GM15510 (cell line): ENCODE results near the gene BRD7.

Experiments
- POLR2A ChIP-seq: IDR thresholded peaks from 3 replicates; pipeline ENCODE4 v1.6.1; 2011; ENCODE audit warnings: borderline replicate concordance; ENCODE audit not compliant: insufficient read length; ENCODE audit errors: extremely low read depth

The BRD7 gene

DNA sequence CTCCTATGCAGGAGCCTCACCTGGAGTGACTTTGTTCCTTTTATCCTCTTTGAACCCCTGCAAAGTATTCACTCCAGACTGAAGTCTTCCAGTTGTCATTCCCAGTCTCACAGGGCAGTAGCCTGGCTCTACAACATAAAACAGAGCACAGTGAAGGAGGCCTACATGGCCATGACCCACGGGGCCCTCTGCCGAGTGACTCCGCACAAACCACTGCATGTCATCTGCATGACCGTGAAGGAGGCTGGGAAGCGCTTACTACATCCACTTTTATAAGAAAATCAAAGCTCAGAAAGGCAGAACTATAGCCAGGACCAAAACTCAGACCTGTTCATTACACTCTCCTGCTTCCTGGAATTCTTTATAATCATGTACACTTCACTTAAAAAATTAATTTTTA lies 42.5 kb downstream of the BRD7 start:
- no peak for TF ChIP-seq POLR2A

DNA sequence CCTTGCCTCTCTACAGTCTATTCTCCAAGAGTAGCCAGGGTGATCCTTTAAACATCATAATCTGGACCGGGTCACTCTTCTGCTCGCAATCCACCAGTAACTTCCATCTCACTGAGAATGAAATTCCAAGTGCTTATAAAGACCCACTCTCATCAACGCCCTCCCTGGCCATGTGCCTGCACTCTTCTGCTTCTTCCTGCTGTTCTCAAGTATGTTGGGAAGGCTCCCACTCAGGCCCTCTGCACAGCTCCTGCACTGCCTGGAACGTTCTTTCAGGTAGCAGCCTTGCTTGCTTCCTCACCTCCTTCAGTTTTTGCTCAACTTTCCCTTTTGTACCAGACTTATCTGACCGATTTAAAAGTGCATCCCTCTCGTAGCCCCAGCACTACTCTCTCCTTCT lies 44.4 kb downstream of the BRD7 start:
- TF ChIP-seq POLR2A: no peak

DNA sequence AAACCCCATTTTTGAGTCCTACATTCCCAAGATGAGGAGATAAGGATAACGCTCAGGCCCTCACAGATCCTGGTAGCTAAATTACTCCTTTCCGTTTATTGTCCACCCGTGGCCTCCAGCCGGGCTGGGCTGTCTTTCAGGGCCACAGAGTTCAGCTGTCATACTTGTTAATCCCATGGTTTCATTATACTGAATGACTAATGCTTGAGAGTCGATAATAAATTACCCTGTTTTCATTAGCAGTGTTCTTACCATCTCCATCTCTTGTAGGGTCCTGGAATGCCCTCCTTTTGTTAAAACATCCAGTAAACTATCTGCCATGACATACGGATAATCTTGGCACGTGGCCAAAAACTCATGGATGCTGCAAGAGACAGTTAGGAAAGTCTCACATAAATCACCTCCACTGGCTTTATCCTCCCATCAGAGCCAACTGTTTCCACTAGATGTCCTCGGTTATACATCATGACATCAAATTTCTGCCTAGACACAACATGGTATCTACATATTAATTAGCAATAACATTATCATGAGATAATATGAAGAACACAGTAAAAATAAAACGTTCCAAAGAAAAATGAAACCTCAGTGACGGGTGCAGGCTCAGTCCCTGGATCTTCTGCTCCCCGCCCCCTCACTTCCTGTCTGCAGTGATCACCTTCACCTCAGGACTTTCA lies 45.3 kb downstream of the BRD7 start:
- no peak for TF ChIP-seq POLR2A

DNA sequence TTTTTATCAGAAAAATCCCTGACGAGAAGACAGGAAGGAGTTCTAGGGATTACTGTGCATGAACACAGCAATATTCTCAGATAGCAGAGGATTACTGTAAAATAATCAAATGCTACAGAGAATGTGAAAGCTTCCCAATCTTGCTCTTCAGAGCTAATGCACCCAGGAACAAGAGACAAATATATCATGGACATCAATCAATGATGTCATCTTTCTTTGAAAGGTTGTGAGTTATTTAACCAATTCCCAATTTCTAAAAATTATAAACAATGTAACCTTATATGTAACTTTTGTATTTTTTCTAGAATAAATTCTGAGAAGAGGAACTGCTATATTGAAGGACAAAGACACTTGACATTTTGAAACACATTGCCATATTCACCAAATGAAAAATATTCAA lies 46.5 kb downstream of the BRD7 start:
- TF ChIP-seq POLR2A: no peak

DNA sequence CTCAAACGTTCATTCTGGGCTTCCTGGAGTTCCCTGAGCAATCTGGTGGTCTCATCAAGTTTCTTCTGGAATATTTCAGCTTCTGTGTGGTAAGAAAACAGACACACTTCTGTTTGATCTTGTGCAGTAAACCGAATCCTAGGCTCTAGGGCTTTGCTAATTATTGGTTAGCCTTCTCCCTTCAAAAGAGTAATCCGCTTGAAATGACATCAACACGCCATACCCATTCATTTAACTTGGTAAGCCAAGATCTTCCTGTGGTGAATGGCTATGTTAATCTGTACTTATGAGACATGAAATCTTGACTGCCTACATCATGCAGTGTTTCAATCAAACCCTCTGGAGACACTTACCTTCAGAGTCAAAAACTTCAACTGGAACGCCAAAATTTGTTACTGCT lies 48.5 kb downstream of the BRD7 start:
- TF ChIP-seq POLR2A: no peak

DNA sequence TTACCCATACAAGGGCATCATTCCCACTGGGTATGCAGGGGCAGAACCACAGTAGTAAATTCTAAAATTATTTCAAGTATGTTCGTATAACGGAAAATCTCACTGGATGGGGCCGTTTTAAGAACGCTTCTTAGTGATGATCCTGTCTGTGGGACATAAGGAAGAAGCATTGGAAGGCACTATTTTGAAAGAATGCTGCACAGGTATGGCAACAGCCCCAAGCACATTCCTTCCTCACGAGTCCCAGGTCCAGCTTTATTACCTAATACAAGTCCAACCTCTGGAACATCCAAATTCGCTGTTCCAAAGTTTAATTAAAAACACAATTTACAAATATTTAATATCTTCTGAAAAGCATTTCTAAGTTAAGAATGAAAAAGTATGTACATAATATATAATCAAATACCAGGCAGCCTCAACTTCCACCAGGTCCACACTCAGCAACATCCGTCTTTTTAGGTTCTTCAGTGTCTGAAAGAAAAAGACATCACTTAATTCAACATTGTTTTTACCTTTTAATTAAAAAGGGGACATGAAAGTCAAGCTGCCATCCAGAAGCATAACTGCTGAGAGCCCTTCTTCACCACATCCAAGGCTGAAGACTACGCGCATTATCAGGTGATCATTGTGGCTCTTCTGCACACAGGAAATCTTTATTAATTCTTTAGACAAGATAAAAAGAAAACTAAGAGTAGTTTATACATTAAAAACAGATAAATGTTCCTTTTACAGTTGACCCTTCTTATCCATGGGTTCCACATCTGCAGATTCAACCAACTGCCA lies 49.8 kb downstream of the BRD7 start:
- TF ChIP-seq POLR2A: no peak

DNA sequence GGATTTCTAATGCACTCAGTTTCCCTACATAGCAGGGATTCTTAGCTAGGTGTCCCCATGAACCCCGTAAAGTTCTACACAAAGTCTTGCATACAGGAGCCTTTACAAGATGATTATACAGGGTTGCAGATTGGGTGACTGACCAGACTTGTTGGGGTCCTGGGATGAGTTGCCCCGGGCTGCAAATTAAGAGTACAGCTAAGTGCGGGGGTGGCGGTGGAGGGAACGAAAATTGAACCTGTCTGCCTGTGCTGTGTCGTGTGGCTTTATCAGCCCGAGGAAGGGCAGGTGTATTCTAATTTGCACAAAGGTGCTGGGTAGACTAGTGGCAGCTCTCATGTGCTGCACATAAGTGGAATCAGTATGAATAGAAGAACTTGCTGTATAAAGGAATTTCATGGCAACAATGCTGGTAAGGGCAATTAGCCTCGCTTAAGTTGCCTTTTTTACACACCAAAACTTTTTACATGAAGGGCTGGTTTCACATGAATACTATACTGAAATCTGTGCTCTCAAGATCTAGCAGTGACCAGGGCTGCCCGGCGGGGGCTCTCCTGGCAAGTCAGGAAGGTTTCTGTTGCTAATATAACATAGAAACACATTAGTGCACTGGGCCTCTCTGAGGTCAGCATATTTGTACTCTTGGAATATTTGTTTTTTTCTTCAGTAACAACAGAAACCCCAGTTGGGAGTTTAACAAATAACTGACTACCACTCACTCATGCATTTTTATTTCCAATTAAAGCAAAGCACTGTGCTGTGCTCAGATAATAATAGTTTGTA lies 51.7 kb downstream of the BRD7 start:
- no peak for TF ChIP-seq POLR2A

DNA sequence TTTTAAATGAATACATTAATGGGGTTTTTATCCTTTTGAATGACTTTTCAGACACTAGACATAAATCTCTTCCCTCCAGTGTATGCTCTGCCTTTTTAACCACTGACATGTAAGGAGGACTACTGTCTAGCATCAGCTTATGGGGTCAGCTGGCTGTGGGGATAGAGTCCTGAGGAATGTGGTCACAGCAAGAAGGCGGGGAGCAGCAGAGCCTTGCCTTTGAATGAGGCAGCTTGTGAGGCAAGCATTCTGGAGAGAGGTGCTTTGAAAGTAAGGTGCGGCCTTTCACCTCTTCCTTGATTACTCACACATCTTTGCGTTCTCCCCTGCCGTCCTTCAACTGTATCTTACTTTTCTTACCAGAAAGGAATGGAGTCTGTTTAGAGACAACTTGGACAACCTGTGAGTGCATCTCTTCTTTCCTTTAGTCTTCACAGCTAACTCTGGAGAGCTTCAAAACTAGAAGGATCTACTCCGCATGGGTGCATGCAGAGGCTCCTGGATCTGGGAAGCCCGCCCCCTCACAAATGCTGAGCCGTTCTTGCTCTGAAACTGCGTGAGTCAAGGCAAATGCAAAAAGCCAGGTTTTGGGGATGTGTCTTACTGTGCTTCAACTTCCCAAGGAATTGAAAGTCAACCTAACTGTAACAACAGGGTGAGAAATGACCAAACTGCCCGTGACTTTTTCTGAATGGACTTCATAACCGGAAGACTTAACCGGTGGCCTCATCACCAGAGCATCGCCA lies 52.5 kb downstream of the BRD7 start:
- TF ChIP-seq POLR2A: no peak

DNA sequence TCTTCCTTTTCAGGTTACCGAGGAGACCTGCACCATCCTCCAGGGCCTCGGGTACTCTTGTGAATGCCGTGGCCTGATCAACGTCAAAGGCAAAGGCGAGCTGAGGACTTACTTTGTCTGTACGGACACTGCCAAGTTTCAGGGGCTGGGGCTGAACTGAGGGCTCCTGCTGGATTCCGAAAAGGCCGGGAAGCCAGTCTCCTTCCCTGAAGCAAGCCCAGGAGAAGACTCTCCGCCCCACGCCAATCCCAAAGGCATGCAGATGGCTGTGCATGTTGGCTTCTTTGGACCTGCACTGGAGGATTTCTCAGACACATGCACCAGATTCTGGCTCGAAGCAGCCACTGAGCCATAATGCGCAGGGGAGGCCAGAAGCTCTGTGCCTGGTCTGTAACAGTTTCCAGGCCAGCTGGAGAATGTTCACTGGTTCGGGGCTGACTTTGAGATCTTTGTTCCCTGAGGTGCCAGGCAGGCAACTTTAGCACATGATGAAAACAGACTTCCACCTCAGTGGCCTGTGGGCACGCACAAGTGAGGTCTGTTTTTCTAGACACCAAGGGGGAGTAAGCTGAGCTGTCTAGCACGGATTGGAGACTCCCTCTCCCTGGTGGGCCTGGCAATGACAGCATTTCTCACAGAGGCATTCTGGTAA lies 53.3 kb downstream of the BRD7 start:
- no peak for TF ChIP-seq POLR2A

DNA sequence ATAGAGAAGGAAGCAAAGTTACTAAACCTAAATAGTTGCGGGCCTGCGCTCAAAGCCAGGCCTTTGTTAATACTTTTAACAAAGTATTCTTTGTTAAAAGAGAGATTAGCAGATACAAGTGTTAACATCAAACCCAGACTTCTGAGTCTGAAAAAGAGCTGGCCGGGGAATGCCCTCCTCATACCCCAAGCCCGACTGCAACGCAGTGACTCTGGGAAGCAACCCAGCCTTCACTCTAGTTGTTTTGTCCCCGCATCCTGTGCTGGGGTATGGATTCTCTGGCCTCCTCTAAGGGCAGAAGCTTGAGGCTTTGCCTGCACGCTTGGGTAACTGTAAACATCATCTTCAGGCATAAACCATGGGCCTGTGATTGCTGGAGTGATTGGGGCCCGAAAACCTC lies 54.1 kb downstream of the BRD7 start:
- no peak for TF ChIP-seq POLR2A

DNA sequence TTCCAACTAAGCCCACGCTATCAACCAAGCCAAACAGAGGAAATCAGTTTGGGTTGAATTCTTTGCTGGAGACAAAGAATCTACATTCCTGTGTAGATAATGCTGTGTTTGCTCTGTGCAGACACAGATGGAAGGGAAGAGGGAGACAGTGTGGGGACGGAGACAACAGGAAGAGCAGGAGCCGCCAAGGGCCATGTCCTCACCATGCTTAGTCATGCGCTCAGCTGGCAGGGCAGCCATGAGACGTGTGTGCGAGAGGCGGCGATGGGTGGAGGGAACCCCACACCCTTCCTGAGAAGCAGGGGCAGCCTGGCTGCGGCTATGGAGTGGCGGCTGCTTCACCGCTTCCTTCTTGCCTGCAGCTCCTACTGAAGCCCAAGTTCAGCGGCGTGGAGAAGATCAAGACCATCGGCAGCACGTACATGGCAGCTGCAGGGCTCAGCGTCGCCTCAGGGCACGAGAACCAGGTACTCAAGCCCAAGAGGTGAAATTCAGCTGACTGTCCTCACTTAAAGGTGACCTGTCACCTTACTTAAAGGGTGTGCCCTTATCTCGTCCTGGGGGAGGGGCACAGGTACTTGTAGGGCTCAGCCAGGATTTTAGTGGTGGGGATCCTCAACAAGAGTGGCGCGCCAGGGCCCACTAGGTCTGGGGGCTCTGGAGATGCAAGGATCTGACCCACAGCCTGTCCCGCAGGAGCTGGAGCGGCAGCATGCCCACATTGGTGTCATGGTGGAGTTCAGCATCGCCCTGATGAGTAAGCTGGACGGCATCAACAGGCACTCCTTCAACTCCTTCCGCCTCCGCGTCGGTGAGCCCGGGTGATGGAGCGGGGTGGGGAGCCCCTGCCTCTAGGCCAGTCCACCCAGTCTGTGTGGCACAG lies 55.0 kb downstream of the BRD7 start:
- no peak for TF ChIP-seq POLR2A

DNA sequence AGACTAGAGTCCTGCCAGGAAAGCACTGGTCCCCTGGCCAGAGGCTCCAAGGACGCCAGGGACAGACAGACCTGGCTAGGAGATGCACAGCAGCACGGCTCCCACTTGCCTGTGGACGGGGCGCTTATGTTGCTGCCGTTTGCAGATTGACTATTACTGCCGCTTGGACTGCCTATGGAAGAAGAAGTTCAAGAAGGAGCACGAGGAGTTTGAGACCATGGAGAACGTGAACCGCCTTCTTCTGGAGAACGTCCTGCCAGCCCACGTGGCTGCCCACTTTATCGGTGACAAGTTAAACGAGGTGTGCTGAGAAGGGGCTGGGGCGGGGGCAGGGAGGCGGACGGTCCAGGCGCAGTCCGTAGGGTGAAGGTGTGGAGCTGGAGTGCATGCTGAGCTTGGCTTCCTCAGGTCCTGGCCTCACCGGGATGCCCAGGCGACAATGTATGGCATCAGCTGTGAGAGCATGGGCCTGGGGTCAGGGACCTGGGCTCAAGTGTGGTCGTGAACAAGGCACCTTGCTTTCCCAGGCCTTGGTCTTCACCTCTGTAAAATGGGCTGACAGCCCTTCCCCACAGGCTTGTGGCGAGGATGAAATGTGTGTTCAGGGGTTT lies 56.8 kb downstream of the BRD7 start:
- TF ChIP-seq POLR2A: no peak

DNA sequence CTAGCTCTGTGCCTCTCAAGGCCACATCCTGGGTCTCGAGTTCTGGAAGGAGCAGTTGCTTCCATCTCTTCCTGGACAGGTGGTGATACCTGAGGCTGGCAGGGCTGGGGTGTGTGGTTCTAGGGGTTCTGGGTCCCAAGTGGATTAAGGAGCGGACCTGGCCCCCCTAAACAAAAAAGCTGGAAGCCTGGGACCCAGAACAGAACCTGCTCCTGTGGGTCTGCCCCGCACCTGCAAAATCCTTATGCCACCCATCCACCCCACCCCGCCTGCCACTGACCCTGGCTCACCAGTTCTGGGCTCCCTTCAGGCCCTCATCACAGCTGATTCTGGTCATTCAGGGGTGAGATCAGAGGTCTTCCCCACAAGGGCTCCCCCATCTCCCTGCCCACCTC lies 57.7 kb downstream of the BRD7 start:
- no peak for TF ChIP-seq POLR2A
